HG03378 (cell line): ENCODE results near the gene SMARCE1.
A peak's percentile ranks its signal among the peaks of the same experiment; 100 is the strongest.

Experiments used
- ATAC-seq: cut with Tn5 transposase; IDR thresholded peaks from one replicate; pipeline ENCODE4 v1.9.1; 2021; ENCODE audit warnings: mild to moderate bottlenecking, moderate library complexity; ENCODE audit not compliant: unreplicated experiment

Gene SMARCE1

GRCh38 chr17:40647624-40648383 is at the start of gene SMARCE1:
Gene SMARCE1, minus strand, starts transcription at chr17:40647818. Its CDS starts 2,016 bp downstream, at chr17:40645802.
- ATAC-seq: peak; percentile 46

GRCh38 chr17:40697297-40697696 is 49.7 kb upstream of the SMARCE1 start:
- ATAC-seq: no peak

- no peak for ATAC-seq
Observed at GRCh38 chr17:40696651-40697072, 49.0 kb upstream of the SMARCE1 start.

GRCh38 chr17:40695874-40696472 is 48.4 kb upstream of the SMARCE1 start:
- no peak for ATAC-seq

- no peak for ATAC-seq
Observed at GRCh38 chr17:40694584-40694983, 47.0 kb upstream of the SMARCE1 start.

- ATAC-seq: no peak
Observed at GRCh38 chr17:40687106-40687505, 39.5 kb upstream of the SMARCE1 start.

GRCh38 chr17:40686192-40686591 is 38.6 kb upstream of the SMARCE1 start:
- no peak for ATAC-seq

- no peak for ATAC-seq
Observed at GRCh38 chr17:40680998-40681397, 33.4 kb upstream of the SMARCE1 start.

GRCh38 chr17:40679523-40679907 is 31.9 kb upstream of the SMARCE1 start:
- ATAC-seq: no peak

- no peak for ATAC-seq
Observed at GRCh38 chr17:40678902-40679522, 31.4 kb upstream of the SMARCE1 start.

GRCh38 chr17:40675905-40676304 is 28.3 kb upstream of the SMARCE1 start:
- no peak for ATAC-seq

- no peak for ATAC-seq
Observed at GRCh38 chr17:40672654-40673053, 25.0 kb upstream of the SMARCE1 start.

GRCh38 chr17:40671282-40671681 is 23.7 kb upstream of the SMARCE1 start:
- no peak for ATAC-seq

GRCh38 chr17:40666331-40666730 is 18.7 kb upstream of the SMARCE1 start:
- no peak for ATAC-seq

GRCh38 chr17:40664582-40665333 is 17.1 kb upstream of the SMARCE1 start, which contains the start of gene KRT222:
Gene KRT222, minus strand, starts transcription at chr17:40665177. Its CDS starts 78 bp downstream, at chr17:40665099.
- ATAC-seq: no peak

GRCh38 chr17:40663252-40663651 is 15.6 kb upstream of the SMARCE1 start:
- ATAC-seq: no peak

- ATAC-seq: no peak
Observed at GRCh38 chr17:40659911-40660310, 12.3 kb upstream of the SMARCE1 start.

- ATAC-seq: no peak
Observed at GRCh38 chr17:40658396-40658795, 10.8 kb upstream of the SMARCE1 start.

GRCh38 chr17:40651939-40652338 is 4.3 kb upstream of the SMARCE1 start:
- no peak for ATAC-seq

- no peak for ATAC-seq
Observed at GRCh38 chr17:40648384-40648968, 858 bp upstream of the SMARCE1 start.
